Mesendoderm (in vitro differentiated cells): Measurements from ENCODE around the gene PUS1.

ENCODE experiments used
- DNase-seq: peaks from one replicate; pipeline ENCODE4 v3.0.0; 2013
- H2AK5ac ChIP-seq: 2 replicates; pipeline ENCODE4 v1.6.1; 2013; ENCODE audit warnings: low read length, inconsistent platforms
- H2BK120ac ChIP-seq: 2 replicates; pipeline ENCODE4 v1.6.1; 2013; ENCODE audit warnings: low read depth, mild to moderate bottlenecking, low read length, moderate library complexity, mixed read lengths
- H2BK15ac ChIP-seq: replicated peaks from 2 replicates; pipeline ENCODE4 v1.6.1; 2013; ENCODE audit warnings: low read depth, mild to moderate bottlenecking, moderate library complexity
- H2BK5ac ChIP-seq: 2 replicates; pipeline ENCODE4 v1.6.1; 2013; ENCODE audit warnings: low read length, inconsistent platforms
- H3K18ac ChIP-seq: 2 replicates; pipeline ENCODE4 v1.6.1; 2013; ENCODE audit warnings: mild to moderate bottlenecking, low read length, mixed read lengths
- H3K23ac ChIP-seq: one replicate; pipeline ENCODE4 v1.6.1; 2013; ENCODE audit warnings: low read length
- H3K27ac ChIP-seq: 2 replicates; pipeline ENCODE4 v1.5.1; 2013; ENCODE audit warnings: low read depth, mild to moderate bottlenecking, inconsistent platforms, low read length, moderate library complexity
- H3K27me3 ChIP-seq: 2 replicates; pipeline ENCODE4 v1.6.1; 2013; ENCODE audit warnings: low read length, control low read depth, mild to moderate bottlenecking, inconsistent platforms; ENCODE audit not compliant: insufficient read depth, poor library complexity
- H3K36me3 ChIP-seq: 2 replicates; pipeline ENCODE4 v1.6.1; 2013; ENCODE audit warnings: low read length, inconsistent platforms; ENCODE audit not compliant: control insufficient read depth, insufficient read depth
- H3K4ac ChIP-seq: one replicate; pipeline ENCODE4 v1.6.1; 2013; ENCODE audit warnings: low read depth, mild to moderate bottlenecking, low read length, moderate library complexity
- H3K4me1 ChIP-seq: 2 replicates; pipeline ENCODE4 v1.6.1; 2013; ENCODE audit warnings: low read depth, low read length, inconsistent platforms; ENCODE audit not compliant: control insufficient read depth
- H3K4me2 ChIP-seq: 2 replicates; pipeline ENCODE4 v1.6.1; 2013; ENCODE audit warnings: low read length
- H3K4me3 ChIP-seq: 2 replicates; pipeline ENCODE4 v1.5.1; 2013; ENCODE audit warnings: mild to moderate bottlenecking, low read length
- H3K56ac ChIP-seq: one replicate; pipeline ENCODE4 v1.6.1; 2013; ENCODE audit warnings: low read length
- H3K79me1 ChIP-seq: 2 replicates; pipeline ENCODE4 v1.6.1; 2013; ENCODE audit warnings: low read length, inconsistent platforms
- H3K79me2 ChIP-seq: 2 replicates; pipeline ENCODE4 v1.6.1; 2013; ENCODE audit warnings: mild to moderate bottlenecking, low read length; ENCODE audit not compliant: control insufficient read depth, insufficient read depth
- H3K9ac ChIP-seq: 2 replicates; pipeline ENCODE4 v1.6.1; 2013; ENCODE audit warnings: low read length, inconsistent platforms
- H4K5ac ChIP-seq: one replicate; pipeline ENCODE4 v1.6.1; 2013; ENCODE audit warnings: low read length
- H4K8ac ChIP-seq: one replicate; pipeline ENCODE4 v1.6.1; 2013; ENCODE audit warnings: low read depth, mild to moderate bottlenecking, control low read depth, low read length, moderate library complexity
- WGBS: extraction: QIAGEN DNeasy Blood & Tissue Kit; methylation state at CpG from one replicate; pipeline ENCODE4 v1.1.7; 2013; ENCODE audit warnings: low lambda C conversion rate, missing lambda C conversion rate; ENCODE audit not compliant: insufficient coverage; ENCODE audit errors: extremely low coverage; 5-methylcytosine and 5-hydroxymethylcytosine counted together

The PUS1 gene

DNA sequence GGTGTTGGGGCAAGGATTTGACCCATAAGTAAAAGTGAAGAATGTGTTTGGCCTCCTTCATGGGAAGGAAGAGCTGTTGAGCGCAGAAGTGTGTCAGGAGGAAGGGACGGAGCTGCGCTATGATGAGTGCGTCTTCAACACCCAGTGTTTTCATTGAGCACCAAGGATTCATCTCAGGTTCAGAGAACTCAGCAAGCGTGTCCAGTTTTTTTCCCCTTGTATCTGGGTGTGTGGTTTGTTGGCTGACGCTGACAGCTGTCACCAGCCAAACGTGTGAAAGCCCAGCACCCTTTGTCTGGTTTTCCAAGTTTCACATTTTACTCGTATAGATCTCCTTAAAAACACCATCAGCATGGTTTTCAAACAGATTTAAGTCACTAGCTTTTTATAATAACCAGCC is 33.0 kb downstream of the PUS1 start:
- Histone ChIP-seq H2BK120ac (no peak overlapping the region), H3K27me3 (no peaks in the 10 kb centered on the region), H2BK5ac (no peak overlapping the region), H3K36me3 (peaks cover 3% of the 10 kb centered on the region), H3K4ac (no peak overlapping the region), H3K18ac (no peak overlapping the region), H3K56ac (no peak overlapping the region), H2BK15ac (no peak overlapping the region), H3K27ac (no peak overlapping the region), H3K79me2 (peaks cover 37% of the 10 kb centered on the region), H3K79me1 (peaks cover 17% of the 10 kb centered on the region), H3K23ac (no peak overlapping the region), H4K8ac (no peak overlapping the region), H3K9ac (no peak overlapping the region), H3K4me2 (no peak overlapping the region), H2AK5ac (no peak overlapping the region), H4K5ac (no peak overlapping the region), H3K4me3 (no peak overlapping the region), H3K4me1 (no peaks in the 10 kb centered on the region)
- no peak for DNase-seq
- WGBS: no CpG with 5 or more reads among the region's 8 CpGs

DNA sequence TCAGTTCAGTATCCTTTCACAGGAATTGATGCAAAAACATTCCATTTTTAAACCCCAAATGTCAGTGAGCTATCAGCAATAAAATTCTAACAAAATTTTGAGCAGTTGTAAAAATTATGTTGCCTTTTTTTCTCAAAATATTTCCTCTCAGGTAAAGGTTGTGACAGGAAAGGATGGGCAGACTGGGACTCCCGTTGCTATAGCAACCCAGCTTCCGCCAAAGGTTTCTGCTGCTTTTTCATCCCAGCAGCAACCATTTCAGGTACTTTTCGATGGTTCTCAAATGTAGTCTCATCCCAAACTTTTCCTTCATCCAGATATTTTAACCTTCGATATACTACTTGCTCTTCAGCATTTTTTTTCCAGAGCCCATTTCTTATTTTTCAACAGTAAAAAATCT is 34.3 kb downstream of the PUS1 start:
- Histone ChIP-seq H2BK120ac (no peak overlapping the region), H3K79me2 (peaks cover 34% of the 10 kb centered on the region), H4K8ac (no peak overlapping the region), H3K4me3 (no peak overlapping the region), H3K23ac (no peak overlapping the region), H2BK15ac (no peak overlapping the region), H3K36me3 (peaks cover 3% of the 10 kb centered on the region), H3K4me2 (no peak overlapping the region), H3K4me1 (no peaks in the 10 kb centered on the region), H3K18ac (no peak overlapping the region), H2BK5ac (no peak overlapping the region), H3K56ac (no peak overlapping the region), H3K4ac (no peak overlapping the region), H3K27ac (no peak overlapping the region), H2AK5ac (no peak overlapping the region), H3K27me3 (no peaks in the 10 kb centered on the region), H4K5ac (no peak overlapping the region), H3K9ac (no peak overlapping the region), H3K79me1 (peaks cover 17% of the 10 kb centered on the region)
- no peak for DNase-seq
- WGBS: 100% methylated on average over 1 of the region's 4 CpGs

DNA sequence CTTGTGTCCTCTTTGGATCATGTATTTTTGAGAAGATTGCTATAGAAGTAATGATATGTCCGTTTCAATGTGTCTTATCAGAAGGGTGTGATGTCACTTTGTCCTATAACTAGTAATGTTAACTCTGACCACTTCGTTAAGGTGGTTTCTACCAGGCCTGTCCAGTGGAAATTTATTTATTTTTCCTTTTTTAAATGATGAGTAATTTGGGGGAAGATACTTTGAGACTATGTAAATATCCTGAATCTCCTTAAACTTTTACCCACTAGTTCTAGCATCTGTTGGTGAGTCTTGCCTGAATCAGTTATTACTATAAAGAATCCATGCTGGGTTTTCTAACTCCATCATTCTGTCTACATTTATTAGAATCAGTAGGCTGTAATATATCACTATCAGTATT is 36.0 kb downstream of the PUS1 start:
- no peaks in the 10 kb centered on the region for H3K27me3 ChIP-seq
- H3K4me2 ChIP-seq: no peak overlapping the region
- H3K79me2 ChIP-seq: peaks cover 21% of the 10 kb centered on the region
- H3K9ac ChIP-seq: no peak overlapping the region
- H3K23ac ChIP-seq: no peak overlapping the region
- no peak overlapping the region for H3K56ac ChIP-seq
- peaks cover 3% of the 10 kb centered on the region for H3K36me3 ChIP-seq
- WGBS: no CpG with 5 or more reads among the region's 2 CpGs
- H3K4ac ChIP-seq: no peak overlapping the region
- no peak overlapping the region for H2AK5ac ChIP-seq
- H3K79me1 ChIP-seq: peaks cover 9% of the 10 kb centered on the region
- H3K27ac ChIP-seq: no peak overlapping the region
- no peak overlapping the region for H3K18ac ChIP-seq
- DNase-seq: no peak
- H2BK120ac ChIP-seq: no peak overlapping the region
- H2BK5ac ChIP-seq: no peak overlapping the region
- H2BK15ac ChIP-seq: no peak overlapping the region
- H3K4me3 ChIP-seq: no peak overlapping the region
- H4K5ac ChIP-seq: no peak overlapping the region
- no peaks in the 10 kb centered on the region for H3K4me1 ChIP-seq
- H4K8ac ChIP-seq: no peak overlapping the region

DNA sequence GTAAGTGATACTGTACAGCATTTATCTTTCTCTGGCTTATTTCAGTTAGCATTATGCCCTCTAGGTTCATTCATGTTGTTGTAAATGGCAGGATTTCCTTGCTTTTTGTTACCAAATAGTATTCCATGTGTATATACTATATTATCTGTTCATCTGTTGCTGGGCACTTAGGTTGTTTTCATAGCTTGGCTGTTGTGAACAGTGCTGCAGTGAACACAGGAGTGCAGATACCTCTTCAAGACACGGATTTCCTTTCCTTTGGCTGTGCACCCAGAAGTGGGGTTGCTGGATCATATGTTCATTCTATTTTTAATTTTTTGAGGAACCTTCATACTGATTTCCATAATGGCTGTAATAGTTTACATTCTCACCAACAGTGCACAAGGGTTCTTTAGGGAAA is 42.1 kb downstream of the PUS1 start:
- Histone ChIP-seq H3K36me3 (no peaks in the 10 kb centered on the region), H3K79me2 (peaks cover 23% of the 10 kb centered on the region), H3K4me1 (no peaks in the 10 kb centered on the region), H3K56ac (no peak overlapping the region), H3K27me3 (no peaks in the 10 kb centered on the region), H3K18ac (no peak overlapping the region), H3K27ac (no peak overlapping the region), H3K4me3 (no peak overlapping the region), H3K79me1 (peaks cover 13% of the 10 kb centered on the region), H4K8ac (no peak overlapping the region), H2BK15ac (no peak overlapping the region), H3K23ac (no peak overlapping the region), H4K5ac (no peak overlapping the region), H3K9ac (no peak overlapping the region), H2AK5ac (no peak overlapping the region), H3K4me2 (no peak overlapping the region), H2BK5ac (no peak overlapping the region), H3K4ac (no peak overlapping the region), H2BK120ac (no peak overlapping the region)
- no peak for DNase-seq
- WGBS: no CpG with 5 or more reads among the region's 1 CpG

DNA sequence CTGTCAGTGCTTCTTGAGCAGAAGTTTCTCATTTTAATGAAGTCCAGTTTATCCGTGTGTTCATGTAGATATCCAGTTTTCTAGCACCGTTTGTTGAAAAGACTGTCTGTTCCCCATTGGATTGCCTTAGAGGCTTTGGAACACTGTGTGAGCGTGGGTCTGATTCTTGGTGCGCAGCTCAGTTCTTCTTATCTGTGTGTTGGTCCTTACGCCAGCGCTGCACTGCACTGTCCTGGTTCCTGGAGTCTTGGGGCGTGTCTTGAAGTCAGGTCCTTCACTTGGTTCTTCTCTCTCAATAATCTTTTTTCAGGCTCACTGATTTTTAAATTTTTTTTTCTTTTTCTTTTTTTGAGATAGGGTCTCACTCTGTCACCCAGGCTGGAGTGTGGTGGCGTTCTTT is 46.2 kb downstream of the PUS1 start:
- Histone ChIP-seq H3K4me2 (no peak overlapping the region), H3K36me3 (peaks cover under 1% of the 10 kb centered on the region), H3K56ac (no peak overlapping the region), H3K4me1 (no peaks in the 10 kb centered on the region), H2BK15ac (no peak overlapping the region), H3K79me1 (peaks cover 10% of the 10 kb centered on the region), H3K27ac (no peak overlapping the region), H3K4me3 (no peak overlapping the region), H4K8ac (no peak overlapping the region), H2AK5ac (no peak overlapping the region), H3K23ac (no peak overlapping the region), H3K18ac (no peak overlapping the region), H3K79me2 (peaks cover 22% of the 10 kb centered on the region), H2BK5ac (no peak overlapping the region), H3K4ac (no peak overlapping the region), H2BK120ac (no peak overlapping the region), H3K27me3 (no peaks in the 10 kb centered on the region), H4K5ac (no peak overlapping the region), H3K9ac (no peak overlapping the region)
- no peak for DNase-seq
- no CpG with 5 or more reads among the region's 8 CpGs for WGBS

DNA sequence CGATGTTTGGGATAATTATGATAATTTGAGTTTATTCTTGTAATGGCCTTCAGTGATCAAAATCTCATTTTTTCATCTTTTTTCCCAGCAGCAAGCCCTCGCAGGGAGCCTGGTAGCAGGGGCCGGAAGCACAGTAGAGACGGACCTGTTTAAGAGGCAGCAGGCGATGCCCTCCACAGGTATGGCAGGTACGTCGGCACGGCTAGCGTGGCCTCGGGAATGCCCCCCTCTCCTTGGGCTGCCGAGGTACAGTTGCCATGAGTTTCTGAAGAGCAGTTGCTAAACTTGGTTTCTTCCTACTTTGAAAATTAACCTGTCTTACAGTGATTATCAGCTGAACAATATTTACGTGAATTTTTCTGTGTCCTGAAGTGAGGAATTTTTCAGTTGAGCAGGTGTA is 50.5 kb downstream of the PUS1 start:
- Histone ChIP-seq H3K36me3 (peaks cover 7% of the 10 kb centered on the region), H3K79me2 (peaks cover 16% of the 10 kb centered on the region), H3K27me3 (no peaks in the 10 kb centered on the region), H2BK15ac (no peak overlapping the region), H3K18ac (no peak overlapping the region), H3K56ac (no peak overlapping the region), H2AK5ac (no peak overlapping the region), H3K79me1 (peaks cover 6% of the 10 kb centered on the region), H3K4me2 (no peak overlapping the region), H3K27ac (no peak overlapping the region), H3K9ac (no peak overlapping the region), H3K4ac (no peak overlapping the region), H4K8ac (no peak overlapping the region), H2BK5ac (no peak overlapping the region), H2BK120ac (no peak overlapping the region), H3K4me1 (no peaks in the 10 kb centered on the region), H3K23ac (no peak overlapping the region), H4K5ac (no peak overlapping the region), H3K4me3 (no peak overlapping the region)
- WGBS: no CpG with 5 or more reads among the region's 12 CpGs
- DNase-seq: no peak
